ENCODE data around the gene CCDC185.

The CCDC185 gene

DNA sequence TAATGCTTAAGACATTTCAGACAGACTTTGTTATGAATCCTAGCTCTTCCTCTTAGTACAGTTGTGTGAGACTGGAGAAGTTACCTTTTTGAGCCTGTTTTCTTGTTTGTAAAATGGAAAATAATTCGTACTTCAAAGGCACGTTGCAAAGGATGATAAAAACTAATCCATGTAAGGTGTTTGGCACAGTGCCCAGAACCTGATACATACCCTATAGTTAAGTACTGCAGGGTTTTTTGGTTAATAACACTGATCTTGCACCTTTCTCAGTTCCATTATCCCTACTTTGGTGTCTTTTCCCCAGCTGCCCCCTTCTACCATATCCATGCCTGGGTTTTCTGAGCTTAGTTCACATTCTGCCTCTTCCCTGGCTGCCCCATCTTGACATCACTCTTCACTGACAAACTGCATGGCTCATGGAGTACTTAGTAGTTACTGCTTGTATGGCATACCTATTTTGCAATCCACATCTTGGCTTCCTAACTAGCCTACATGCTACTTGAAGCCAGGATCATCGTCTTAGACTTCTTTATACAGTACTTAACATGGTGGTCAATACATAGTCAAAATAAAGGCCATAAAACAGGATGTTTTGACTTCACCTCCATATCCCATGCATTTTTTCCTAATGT is 10.1 kb downstream of the CCDC185 start (continued):
- TF ChIP-seq MEIS1 (CRISPR knock-in tag; IDR thresholded peaks at IDR 0.05; ENCODE audit: borderline replicate concordance) (no peak), ZNF529 (tag by site-specific recombination; IDR thresholded peaks at IDR 0.05; ENCODE audit: insufficient replicate concordance) (peak; percentile 32), ZNF629 (tag by site-specific recombination; IDR thresholded peaks at IDR 0.05) (no peak), SETDB1 (IDR thresholded peaks at IDR 0.05; ENCODE audit: insufficient read length, low read length) (no peak), MYNN (tag by site-specific recombination; IDR thresholded peaks at IDR 0.05; ENCODE audit: borderline replicate concordance) (no peak), ZNF585B (tag by site-specific recombination; IDR thresholded peaks at IDR 0.05) (no peak), ZNF776 (tag by site-specific recombination; IDR thresholded peaks at IDR 0.05; ENCODE audit: borderline replicate concordance) (peak; percentile 91; the same call in 1 of the 2 replicates), ZNF501 (tag by site-specific recombination; IDR thresholded peaks at IDR 0.05) (no peak), ZNF660 (tag by site-specific recombination; IDR thresholded peaks at IDR 0.05) (peak; percentile 56; the same call in 1 of the 2 replicates), ZNF670 (tag by site-specific recombination; IDR thresholded peaks at IDR 0.05; ENCODE audit: low read depth) (no peak), OSR2 (tag by site-specific recombination; IDR thresholded peaks at IDR 0.05) (no peak)
- TF ChIP-seq, protein P1, sequence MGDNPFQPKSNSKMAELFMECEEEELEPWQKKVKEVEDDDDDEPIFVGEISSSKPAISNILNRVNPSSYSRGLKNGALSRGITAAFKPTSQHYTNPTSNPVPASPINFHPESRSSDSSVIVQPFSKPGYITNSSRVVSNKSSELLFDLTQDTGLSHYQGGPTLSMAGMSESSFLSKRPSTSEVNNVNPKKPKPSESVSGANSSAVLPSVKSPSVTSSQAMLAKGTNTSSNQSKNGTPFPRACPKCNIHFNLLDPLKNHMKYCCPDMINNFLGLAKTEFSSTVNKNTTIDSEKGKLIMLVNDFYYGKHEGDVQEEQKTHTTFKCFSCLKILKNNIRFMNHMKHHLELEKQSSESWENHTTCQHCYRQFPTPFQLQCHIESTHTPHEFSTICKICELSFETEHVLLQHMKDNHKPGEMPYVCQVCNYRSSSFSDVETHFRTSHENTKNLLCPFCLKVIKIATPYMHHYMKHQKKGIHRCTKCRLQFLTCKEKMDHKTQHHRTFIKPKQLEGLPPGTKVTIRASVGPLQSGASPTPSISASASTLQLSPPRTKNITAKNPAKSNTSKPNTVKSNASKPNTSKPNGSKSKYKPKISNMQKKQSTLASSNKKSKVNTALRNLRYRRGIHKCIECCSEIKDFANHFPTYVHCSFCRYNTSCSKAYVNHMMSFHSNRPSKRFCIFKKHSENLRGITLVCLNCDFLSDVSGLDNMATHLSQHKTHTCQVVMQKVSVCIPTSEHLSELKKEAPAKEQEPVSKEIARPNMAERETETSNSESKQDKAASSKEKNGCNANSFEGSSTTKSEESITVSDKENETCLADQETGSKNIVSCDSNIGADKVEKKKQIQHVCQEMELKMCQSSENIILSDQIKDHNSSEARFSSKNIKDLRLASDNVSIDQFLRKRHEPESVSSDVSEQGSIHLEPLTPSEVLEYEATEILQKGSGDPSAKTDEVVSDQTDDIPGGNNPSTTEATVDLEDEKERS (tag by site-specific recombination; IDR thresholded peaks at IDR 0.05), result no peak
- TF ChIP-seq, protein P2, sequence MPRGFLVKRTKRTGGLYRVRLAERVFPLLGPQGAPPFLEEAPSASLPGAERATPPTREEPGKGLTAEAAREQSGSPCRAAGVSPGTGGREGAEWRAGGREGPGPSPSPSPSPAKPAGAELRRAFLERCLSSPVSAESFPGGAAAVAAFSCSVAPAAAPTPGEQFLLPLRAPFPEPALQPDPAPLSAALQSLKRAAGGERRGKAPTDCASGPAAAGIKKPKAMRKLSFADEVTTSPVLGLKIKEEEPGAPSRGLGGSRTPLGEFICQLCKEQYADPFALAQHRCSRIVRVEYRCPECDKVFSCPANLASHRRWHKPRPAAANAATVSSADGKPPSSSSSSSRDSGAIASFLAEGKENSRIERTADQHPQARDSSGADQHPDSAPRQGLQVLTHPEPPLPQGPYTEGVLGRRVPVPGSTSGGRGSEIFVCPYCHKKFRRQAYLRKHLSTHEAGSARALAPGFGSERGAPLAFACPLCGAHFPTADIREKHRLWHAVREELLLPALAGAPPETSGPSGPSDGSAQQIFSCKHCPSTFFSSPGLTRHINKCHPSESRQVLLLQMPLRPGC (tag by site-specific recombination; IDR thresholded peaks at IDR 0.05), result no peak

DNA sequence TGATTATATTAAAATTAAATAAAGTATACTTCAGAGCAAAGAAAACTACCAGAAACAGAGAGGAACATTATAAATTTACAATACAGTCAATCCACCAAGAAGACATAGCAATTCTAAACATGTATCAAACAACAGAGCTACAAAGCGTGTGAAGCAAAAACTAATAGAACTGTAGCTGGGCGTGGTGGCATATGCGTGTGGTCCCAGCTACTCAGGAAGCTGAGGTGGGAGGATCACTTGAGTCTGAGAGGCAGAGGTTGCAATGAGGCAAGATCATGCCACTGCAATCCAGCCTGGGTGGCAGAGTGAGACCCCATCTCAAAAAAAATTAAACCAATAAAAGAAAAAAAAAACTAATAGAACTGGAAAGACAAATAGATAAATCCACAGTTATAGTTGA is 12.3 kb downstream of the CCDC185 start:
- H3K4me3 ChIP-seq (ENCODE audit: low read depth, low read length), result no peak overlapping the region
- no peaks in the 10 kb centered on the region for H3K9me3 ChIP-seq (ENCODE audit: control insufficient read depth, insufficient read depth, low read depth, low read length)
- H3K4me1 ChIP-seq (ENCODE audit: control insufficient read depth, insufficient read depth, low read length), result 0 out of 2 replicates have a peak, but pooled peaks cover 4% of the 10 kb centered on the region
- no peaks in the 10 kb centered on the region for H3K36me3 ChIP-seq (ENCODE audit: control insufficient read depth in 2 of 2, insufficient read depth in 1 of 2, low read length in 2 of 2)
- TF ChIP-seq ZNF830 (tag by site-specific recombination; IDR thresholded peaks at IDR 0.05; ENCODE audit: low read depth) (no peak), ZSCAN16 (tag by site-specific recombination; IDR thresholded peaks at IDR 0.05) (no peak), ZNF138 (tag by site-specific recombination; IDR thresholded peaks at IDR 0.05; ENCODE audit: borderline replicate concordance) (no peak), ZNF10 (tag by site-specific recombination; IDR thresholded peaks at IDR 0.05) (no peak), ZNF776 (tag by site-specific recombination; IDR thresholded peaks at IDR 0.05; ENCODE audit: borderline replicate concordance) (no peak), ZNF214 (tag by site-specific recombination; IDR thresholded peaks at IDR 0.05; ENCODE audit: borderline replicate concordance) (no peak), ZNF843 (tag by site-specific recombination; IDR thresholded peaks at IDR 0.05) (no peak), ZNF324 (tag by site-specific recombination; IDR thresholded peaks at IDR 0.05) (no peak), ZNF350 (tag by site-specific recombination; IDR thresholded peaks at IDR 0.05) (no peak), ZNF600 (tag by site-specific recombination; IDR thresholded peaks at IDR 0.05) (no peak), ZNF521 (tag by site-specific recombination; IDR thresholded peaks at IDR 0.05) (no peak), ZNF302 (tag by site-specific recombination; IDR thresholded peaks at IDR 0.05; ENCODE audit: low read depth) (no peak)
- TF ChIP-seq, protein P3, sequence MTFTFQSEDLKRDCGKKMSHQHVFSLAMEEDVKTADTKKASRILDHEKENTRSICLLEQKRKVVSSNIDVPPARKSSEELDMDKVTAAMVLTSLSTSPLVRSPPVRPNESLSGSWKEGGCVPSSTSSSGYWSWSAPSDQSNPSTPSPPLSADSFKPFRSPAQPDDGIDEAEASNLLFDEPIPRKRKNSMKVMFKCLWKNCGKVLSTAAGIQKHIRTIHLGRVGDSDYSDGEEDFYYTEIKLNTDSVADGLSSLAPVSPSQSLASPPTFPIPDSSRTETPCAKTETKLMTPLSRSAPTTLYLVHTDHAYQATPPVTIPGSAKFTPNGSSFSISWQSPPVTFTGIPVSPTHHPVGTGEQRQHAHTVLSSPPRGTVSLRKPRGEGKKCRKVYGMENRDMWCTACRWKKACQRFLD (tag by site-specific recombination; IDR thresholded peaks at IDR 0.05), result no peak
- TF ChIP-seq, protein P4, sequence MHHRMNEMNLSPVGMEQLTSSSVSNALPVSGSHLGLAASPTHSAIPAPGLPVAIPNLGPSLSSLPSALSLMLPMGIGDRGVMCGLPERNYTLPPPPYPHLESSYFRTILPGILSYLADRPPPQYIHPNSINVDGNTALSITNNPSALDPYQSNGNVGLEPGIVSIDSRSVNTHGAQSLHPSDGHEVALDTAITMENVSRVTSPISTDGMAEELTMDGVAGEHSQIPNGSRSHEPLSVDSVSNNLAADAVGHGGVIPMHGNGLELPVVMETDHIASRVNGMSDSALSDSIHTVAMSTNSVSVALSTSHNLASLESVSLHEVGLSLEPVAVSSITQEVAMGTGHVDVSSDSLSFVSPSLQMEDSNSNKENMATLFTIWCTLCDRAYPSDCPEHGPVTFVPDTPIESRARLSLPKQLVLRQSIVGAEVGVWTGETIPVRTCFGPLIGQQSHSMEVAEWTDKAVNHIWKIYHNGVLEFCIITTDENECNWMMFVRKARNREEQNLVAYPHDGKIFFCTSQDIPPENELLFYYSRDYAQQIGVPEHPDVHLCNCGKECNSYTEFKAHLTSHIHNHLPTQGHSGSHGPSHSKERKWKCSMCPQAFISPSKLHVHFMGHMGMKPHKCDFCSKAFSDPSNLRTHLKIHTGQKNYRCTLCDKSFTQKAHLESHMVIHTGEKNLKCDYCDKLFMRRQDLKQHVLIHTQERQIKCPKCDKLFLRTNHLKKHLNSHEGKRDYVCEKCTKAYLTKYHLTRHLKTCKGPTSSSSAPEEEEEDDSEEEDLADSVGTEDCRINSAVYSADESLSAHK (tag by site-specific recombination; IDR thresholded peaks at IDR 0.05), result no peak
- TF ChIP-seq, protein P5, sequence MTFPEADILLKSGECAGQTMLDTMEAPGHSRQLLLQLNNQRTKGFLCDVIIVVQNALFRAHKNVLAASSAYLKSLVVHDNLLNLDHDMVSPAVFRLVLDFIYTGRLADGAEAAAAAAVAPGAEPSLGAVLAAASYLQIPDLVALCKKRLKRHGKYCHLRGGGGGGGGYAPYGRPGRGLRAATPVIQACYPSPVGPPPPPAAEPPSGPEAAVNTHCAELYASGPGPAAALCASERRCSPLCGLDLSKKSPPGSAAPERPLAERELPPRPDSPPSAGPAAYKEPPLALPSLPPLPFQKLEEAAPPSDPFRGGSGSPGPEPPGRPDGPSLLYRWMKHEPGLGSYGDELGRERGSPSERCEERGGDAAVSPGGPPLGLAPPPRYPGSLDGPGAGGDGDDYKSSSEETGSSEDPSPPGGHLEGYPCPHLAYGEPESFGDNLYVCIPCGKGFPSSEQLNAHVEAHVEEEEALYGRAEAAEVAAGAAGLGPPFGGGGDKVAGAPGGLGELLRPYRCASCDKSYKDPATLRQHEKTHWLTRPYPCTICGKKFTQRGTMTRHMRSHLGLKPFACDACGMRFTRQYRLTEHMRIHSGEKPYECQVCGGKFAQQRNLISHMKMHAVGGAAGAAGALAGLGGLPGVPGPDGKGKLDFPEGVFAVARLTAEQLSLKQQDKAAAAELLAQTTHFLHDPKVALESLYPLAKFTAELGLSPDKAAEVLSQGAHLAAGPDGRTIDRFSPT (tag by site-specific recombination; IDR thresholded peaks at IDR 0.05), result no peak
- no peak overlapping the region for H3K27ac ChIP-seq (ENCODE audit: extremely low read depth, low read depth, low read length)
- ChIA-PET POLR2A (no interaction called here), CTCF (interaction anchor here (0.6 kb wide), 1 partner anchor 130 kb away, joined by 5 read pairs; no protein-coding TSS in a partner anchor)

Data from HEK293 (cell line).